SKM-1 (cell line): Measurements from ENCODE around the gene PCDH19.

ENCODE experiments used
- DNase-seq: peaks from one replicate; lab custom pipeline; 2025; ENCODE audit not compliant: unreplicated experiment; lab: John Stamatoyannopoulos, UW

Gene PCDH19

GRCh38 chrX:100299559-100299958 is 110.5 kb downstream of the PCDH19 start:
- no peak for DNase-seq

GRCh38 chrX:100297728-100298127 is 112.3 kb downstream of the PCDH19 start:
- DNase-seq: no peak

GRCh38 chrX:100296183-100296753 is 113.8 kb downstream of the PCDH19 start:
- DNase-seq: no peak

GRCh38 chrX:100294965-100295364 is 115.1 kb downstream of the PCDH19 start:
- DNase-seq: no peak

GRCh38 chrX:100289066-100289558 is 121.0 kb downstream of the PCDH19 start:
- no peak for DNase-seq

- no peak for DNase-seq
These were observed 132.8 kb downstream of the PCDH19 start for GRCh38 chrX:100277231-100277630.

- no peak for DNase-seq
These were observed 135.2 kb downstream of the PCDH19 start for GRCh38 chrX:100274916-100275315.

- no peak for DNase-seq
These were observed 144.9 kb downstream of the PCDH19 start for GRCh38 chrX:100265179-100265578.

- no peak for DNase-seq
These were observed 145.9 kb downstream of the PCDH19 start for GRCh38 chrX:100264200-100264599.

GRCh38 chrX:100263650-100264049 is 146.4 kb downstream of the PCDH19 start:
- no peak for DNase-seq

GRCh38 chrX:100248885-100249493 is 161.1 kb downstream of the PCDH19 start:
- no peak for DNase-seq

GRCh38 chrX:100247826-100248225 is 162.2 kb downstream of the PCDH19 start:
- DNase-seq: no peak

GRCh38 chrX:100244681-100245080 is 165.4 kb downstream of the PCDH19 start:
- DNase-seq: no peak
